ENCODE data around the gene FBXO5. TPM values are rescaled to one million over a fixed set of nuclear protein-coding genes. Genes with fewer than 3 reads are reported as not detected.

FBXO5 gene, protein sequence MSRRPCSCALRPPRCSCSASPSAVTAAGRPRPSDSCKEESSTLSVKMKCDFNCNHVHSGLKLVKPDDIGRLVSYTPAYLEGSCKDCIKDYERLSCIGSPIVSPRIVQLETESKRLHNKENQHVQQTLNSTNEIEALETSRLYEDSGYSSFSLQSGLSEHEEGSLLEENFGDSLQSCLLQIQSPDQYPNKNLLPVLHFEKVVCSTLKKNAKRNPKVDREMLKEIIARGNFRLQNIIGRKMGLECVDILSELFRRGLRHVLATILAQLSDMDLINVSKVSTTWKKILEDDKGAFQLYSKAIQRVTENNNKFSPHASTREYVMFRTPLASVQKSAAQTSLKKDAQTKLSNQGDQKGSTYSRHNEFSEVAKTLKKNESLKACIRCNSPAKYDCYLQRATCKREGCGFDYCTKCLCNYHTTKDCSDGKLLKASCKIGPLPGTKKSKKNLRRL
- polyA plus RNA-seq (1.8 to 9.0 TPM (median 7.6 TPM) in 3 replicates), polyA minus RNA-seq (0.26 to 3.9 TPM (median 1.1 TPM) in 3 replicates)
- polyA plus RNA-seq (2011; ENCODE audit: low read depth), result 1.5 TPM
- 1.6 and 4.0 TPM in 2 replicates for polyA plus RNA-seq (2011; cell fraction: cytosol; rRNA removed)
- polyA plus RNA-seq (2011; cell fraction: nucleus; rRNA removed), result 1.5 and 2.9 TPM in 2 replicates
- 1.3 and 6.7 TPM in 2 replicates for polyA plus RNA-seq (2012; ENCODE audit: low replicate concordance)
- polyA minus RNA-seq (2011; cell fraction: cytosol; rRNA and poly(A)+ RNA removed), result 1.5 TPM
- polyA minus RNA-seq (2011; cell fraction: nucleus; rRNA and poly(A)+ RNA removed), result 0.74 and 1.8 TPM in 2 replicates

DNA sequence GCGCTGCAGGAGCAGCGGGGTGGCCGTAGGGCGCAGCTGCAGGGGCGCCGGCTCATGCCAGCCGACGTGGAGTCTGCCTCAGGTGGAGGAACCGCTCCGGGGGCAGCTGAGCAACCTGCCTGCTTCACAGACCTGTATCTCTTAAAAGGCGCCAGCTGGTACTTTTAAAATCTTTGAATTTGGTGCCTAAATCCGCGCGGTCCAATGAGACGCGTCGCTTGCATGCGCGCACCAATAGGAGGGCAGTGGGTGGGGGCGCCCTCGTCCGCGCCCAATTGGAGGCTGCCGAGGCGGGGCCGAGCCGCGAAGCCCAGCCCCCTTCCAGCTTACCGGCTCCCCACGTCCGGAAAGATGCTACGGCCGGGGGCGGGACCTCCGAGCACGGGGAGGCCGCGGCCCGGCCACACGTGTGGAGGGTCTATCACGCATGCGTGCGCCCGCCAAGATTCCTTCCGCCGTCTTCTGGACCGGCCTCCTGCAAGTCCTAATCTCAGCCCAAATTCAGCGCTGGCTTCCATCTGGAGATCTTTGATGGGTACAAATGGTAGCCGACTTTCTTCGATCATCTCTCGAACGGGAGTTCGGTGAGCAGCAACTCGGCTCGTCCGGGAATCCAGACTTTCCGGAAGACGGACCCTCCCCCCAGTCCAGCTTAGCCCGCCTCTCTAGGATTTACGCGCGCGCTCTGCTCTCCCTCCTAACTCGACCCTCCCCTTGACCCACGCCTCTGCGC is at the start of gene FBXO5:
Gene FBXO5 (minus strand): TSS at position 138 of the 733 bp plus-strand sequence. CDS start 82 bp downstream, at position 56.
- H3K4me3 ChIP-seq (ENCODE audit: control insufficient read depth in 2 of 3, extremely low read depth in 1 of 3, insufficient read depth in 2 of 3, low read depth in 1 of 3, low read length in 3 of 3), result peak within 1 kb of the TSS; percentile 68 to 98 (median 93)
- H2AFZ ChIP-seq (ENCODE audit: control insufficient read depth, low read length), result peak within 1 kb of the TSS; percentile 97
- H3K9ac ChIP-seq (ENCODE audit: control insufficient read depth, extremely low read depth, insufficient read depth, low read length), result peak within 1 kb of the TSS; percentile 92
- H3K4me1 ChIP-seq (ENCODE audit: control insufficient read depth, extremely low read depth, insufficient read depth, low read length), result peaks cover 29% of the 10 kb centered on the region
- no peaks in the 10 kb centered on the region for H3K36me3 ChIP-seq (ENCODE audit: control insufficient read depth in 2 of 2, extremely low read depth in 1 of 2, insufficient read depth in 2 of 2, low read length in 2 of 2)
- H3K4me2 ChIP-seq (ENCODE audit: control insufficient read depth, extremely low read depth, insufficient read depth, low read depth, low read length), result peak within 1 kb of the TSS; percentile 93
- peak within 1 kb of the TSS; percentile 93 for H3K27ac ChIP-seq (ENCODE audit: control insufficient read depth, insufficient read depth, low read length)
- FAIRE-seq, result no peak
- DNase-seq (ENCODE audit: low read depth, low spot score), result peak; percentile 83
- H3K9me3 ChIP-seq (ENCODE audit: control insufficient read depth, low read depth, low read length), result no peaks in the 10 kb centered on the region
- TF ChIP-seq EZH2 (IDR thresholded peaks at IDR 0.05; ENCODE audit: low read length), result no peak
- TF ChIP-seq, protein P1, sequence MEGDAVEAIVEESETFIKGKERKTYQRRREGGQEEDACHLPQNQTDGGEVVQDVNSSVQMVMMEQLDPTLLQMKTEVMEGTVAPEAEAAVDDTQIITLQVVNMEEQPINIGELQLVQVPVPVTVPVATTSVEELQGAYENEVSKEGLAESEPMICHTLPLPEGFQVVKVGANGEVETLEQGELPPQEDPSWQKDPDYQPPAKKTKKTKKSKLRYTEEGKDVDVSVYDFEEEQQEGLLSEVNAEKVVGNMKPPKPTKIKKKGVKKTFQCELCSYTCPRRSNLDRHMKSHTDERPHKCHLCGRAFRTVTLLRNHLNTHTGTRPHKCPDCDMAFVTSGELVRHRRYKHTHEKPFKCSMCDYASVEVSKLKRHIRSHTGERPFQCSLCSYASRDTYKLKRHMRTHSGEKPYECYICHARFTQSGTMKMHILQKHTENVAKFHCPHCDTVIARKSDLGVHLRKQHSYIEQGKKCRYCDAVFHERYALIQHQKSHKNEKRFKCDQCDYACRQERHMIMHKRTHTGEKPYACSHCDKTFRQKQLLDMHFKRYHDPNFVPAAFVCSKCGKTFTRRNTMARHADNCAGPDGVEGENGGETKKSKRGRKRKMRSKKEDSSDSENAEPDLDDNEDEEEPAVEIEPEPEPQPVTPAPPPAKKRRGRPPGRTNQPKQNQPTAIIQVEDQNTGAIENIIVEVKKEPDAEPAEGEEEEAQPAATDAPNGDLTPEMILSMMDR (optimal IDR thresholded peaks at IDR 0.05 in 1 of 3, IDR thresholded peaks at IDR 0.05 in 1 of 3, conservative IDR thresholded peaks at IDR 0.05 in 1 of 3; ENCODE audit: extremely low read depth in 1 of 3, insufficient read depth in 2 of 3, low read length in 3 of 3), result no peak
- no peaks in the 10 kb centered on the region for H3K27me3 ChIP-seq (ENCODE audit: control insufficient read depth, extremely low read depth, insufficient read depth, low read length)
- H3K79me2 ChIP-seq (ENCODE audit: control insufficient read depth, insufficient read depth, low read length), result peaks cover 62% of the 10 kb centered on the region
- dilution Hi-C loops (cut with MboI; ENCODE audit: extremely low pct_ligation_motif_present, low sequenced_read_pairs), result no loop called here
- H4K20me1 ChIP-seq (ENCODE audit: control insufficient read depth, extremely low read depth, insufficient read depth, low read length), result no peaks in the 10 kb centered on the region
- H3K9me1 ChIP-seq (ENCODE audit: control insufficient read depth, extremely low read depth, insufficient read depth, low read length), result no peaks in the 10 kb centered on the region

DNA sequence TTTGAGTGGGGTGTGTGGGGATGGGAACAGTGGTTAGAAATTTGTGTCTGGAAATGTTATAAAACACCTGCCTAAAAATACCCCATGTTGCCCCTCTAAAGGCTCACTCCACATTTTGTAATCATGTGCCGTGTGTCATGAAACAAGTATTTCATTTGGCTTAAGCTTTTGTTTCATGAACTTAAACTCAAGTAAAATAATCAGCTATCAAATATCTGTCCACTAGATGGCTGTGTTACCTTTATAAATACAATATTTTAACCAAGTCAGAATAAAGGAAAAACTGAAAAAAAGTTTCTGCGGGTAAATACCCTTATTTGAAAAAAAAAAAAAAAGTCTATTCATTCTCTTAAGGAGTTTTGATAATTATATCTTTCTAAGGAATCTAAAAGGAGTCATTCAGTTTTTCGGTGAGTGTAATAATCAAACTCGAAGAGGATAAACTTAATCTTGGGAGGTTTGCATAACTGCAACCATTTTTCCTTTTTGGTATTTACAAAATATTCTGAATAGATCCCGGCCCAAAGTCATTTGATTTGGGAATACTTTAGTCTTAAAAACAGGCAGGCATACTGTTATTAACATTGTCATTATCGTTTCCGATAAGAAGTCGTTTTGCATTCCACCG is 49.5 kb upstream of the FBXO5 start:
- H3K9me3 ChIP-seq (ENCODE audit: control insufficient read depth, low read depth, low read length), result no peaks in the 10 kb centered on the region
- DNase-seq (ENCODE audit: low read depth, low spot score), result no peak
- no peak overlapping the region for H3K4me2 ChIP-seq (ENCODE audit: control insufficient read depth, extremely low read depth, insufficient read depth, low read depth, low read length)
- dilution Hi-C loops (cut with MboI; ENCODE audit: extremely low pct_ligation_motif_present, low sequenced_read_pairs), result loop anchor here (25.0 kb wide), 1 partner anchor 180 kb away; no protein-coding TSS in a partner anchor
- H4K20me1 ChIP-seq (ENCODE audit: control insufficient read depth, extremely low read depth, insufficient read depth, low read length), result no peaks in the 10 kb centered on the region
- no peak overlapping the region for H3K27ac ChIP-seq (ENCODE audit: control insufficient read depth, insufficient read depth, low read length)
- no peak overlapping the region for H3K4me3 ChIP-seq (ENCODE audit: control insufficient read depth in 2 of 3, extremely low read depth in 1 of 3, insufficient read depth in 2 of 3, low read depth in 1 of 3, low read length in 3 of 3)
- H3K36me3 ChIP-seq (ENCODE audit: control insufficient read depth in 2 of 2, extremely low read depth in 1 of 2, insufficient read depth in 2 of 2, low read length in 2 of 2), result no peaks in the 10 kb centered on the region
- H3K9ac ChIP-seq (ENCODE audit: control insufficient read depth, extremely low read depth, insufficient read depth, low read length), result no peak overlapping the region
- TF ChIP-seq, protein P1 (optimal IDR thresholded peaks at IDR 0.05 in 1 of 3, IDR thresholded peaks at IDR 0.05 in 1 of 3, conservative IDR thresholded peaks at IDR 0.05 in 1 of 3; ENCODE audit: extremely low read depth in 1 of 3, insufficient read depth in 2 of 3, low read length in 3 of 3), result peak in 2 of 3 experiments; percentile 12 to 35
- TF ChIP-seq EZH2 (IDR thresholded peaks at IDR 0.05; ENCODE audit: low read length), result no peak
- H3K79me2 ChIP-seq (ENCODE audit: control insufficient read depth, insufficient read depth, low read length), result no peaks in the 10 kb centered on the region
- H3K27me3 ChIP-seq (ENCODE audit: control insufficient read depth, extremely low read depth, insufficient read depth, low read length), result no peaks in the 10 kb centered on the region
- no peaks in the 10 kb centered on the region for H3K4me1 ChIP-seq (ENCODE audit: control insufficient read depth, extremely low read depth, insufficient read depth, low read length)
- no peaks in the 10 kb centered on the region for H3K9me1 ChIP-seq (ENCODE audit: control insufficient read depth, extremely low read depth, insufficient read depth, low read length)
- FAIRE-seq, result no peak
- H2AFZ ChIP-seq (ENCODE audit: control insufficient read depth, low read length), result no peak overlapping the region
